Islet precursor cell (in vitro differentiated cells): Measurements from ENCODE around the gene SPOUT1.
"Not testable (repeated sequence)": the region's sequence is repeated elsewhere in the genome, so short reads cannot be mapped to it uniquely, and the experiment has no call there.

Source experiments
- DNase-seq: peaks from one replicate; pipeline ENCODE4 v3.0.0-alpha.2; 2018

SPOUT1 gene, protein sequence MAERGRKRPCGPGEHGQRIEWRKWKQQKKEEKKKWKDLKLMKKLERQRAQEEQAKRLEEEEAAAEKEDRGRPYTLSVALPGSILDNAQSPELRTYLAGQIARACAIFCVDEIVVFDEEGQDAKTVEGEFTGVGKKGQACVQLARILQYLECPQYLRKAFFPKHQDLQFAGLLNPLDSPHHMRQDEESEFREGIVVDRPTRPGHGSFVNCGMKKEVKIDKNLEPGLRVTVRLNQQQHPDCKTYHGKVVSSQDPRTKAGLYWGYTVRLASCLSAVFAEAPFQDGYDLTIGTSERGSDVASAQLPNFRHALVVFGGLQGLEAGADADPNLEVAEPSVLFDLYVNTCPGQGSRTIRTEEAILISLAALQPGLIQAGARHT

DNA sequence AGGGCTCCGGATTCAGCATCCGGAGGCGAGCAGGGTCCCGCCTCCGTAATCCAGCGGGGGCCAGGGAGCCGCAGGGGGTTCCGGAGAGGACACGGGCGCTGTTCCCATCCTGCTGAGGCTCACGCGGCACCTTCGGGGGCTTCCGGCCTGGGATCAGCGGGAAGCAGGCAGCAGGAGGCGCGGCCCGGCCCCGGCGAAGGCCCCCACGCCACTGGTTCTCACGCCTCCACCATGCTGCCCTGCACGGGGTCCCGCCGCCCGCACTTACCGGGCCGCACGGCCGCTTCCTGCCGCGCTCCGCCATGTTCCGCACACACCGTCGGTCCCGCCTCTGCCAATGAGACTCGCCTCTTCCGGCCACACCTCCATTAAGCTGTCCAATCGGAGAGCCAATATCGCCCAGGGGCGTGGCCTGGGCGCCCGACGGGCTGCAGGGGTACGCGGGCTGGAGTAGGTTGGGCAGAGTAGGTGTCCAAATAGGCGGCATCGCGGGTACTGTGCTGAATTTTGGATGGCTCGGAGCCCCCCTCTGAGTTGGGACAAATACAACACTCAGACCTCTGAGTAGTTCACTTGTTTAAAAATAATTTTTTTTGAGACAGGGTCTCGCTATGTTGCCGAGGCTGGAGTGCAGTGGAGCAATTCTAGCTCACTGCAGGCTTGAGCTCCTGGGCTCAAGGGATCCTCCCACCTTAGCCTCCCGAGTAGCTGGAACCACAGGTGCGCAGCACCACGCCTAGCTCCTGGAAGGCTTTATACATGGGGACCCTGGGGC lies at the start of gene SPOUT1:
TSS of gene SPOUT1 (minus strand) at position 318 of the 775 bp plus-strand sequence. CDS start at position 304, 14 bp downstream.
- peak; percentile 98 for DNase-seq

DNA sequence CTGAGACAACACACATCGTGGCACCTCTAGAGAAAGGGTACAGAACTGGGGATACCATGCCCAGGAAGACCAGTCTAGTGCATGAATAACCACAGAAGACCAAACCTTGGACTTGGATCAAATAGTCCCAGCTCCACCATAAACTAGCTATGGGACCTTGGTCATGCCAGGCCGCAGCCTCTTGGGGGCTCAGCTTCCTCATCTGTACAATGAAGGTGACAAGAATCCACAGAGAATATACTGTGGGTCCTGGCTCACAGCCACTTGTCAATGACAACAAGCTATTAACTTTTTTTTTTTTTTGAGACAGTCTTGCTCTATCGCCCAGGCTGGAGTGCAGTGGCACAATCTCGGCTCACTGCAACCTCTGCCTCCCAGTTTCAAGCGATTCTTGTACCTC lies 48.3 kb upstream of the SPOUT1 start:
- no peak for DNase-seq

DNA sequence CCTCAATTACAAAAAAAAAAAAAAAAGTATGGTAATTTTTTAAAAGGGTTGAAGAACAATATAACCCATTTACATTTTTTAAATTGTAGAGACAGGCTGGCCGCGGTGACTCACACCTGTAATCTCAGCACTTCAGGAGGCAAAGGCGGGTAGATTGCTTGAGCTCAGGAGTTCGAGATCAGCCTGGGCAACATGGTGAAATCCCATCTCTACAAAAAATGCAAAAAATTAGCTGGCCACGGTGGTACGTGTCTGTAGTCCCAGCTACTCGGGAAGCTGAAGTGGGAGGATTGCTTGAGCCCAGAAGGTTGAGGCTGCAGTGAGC lies 41.3 kb upstream of the SPOUT1 start:
- not testable (repeated sequence) for DNase-seq

DNA sequence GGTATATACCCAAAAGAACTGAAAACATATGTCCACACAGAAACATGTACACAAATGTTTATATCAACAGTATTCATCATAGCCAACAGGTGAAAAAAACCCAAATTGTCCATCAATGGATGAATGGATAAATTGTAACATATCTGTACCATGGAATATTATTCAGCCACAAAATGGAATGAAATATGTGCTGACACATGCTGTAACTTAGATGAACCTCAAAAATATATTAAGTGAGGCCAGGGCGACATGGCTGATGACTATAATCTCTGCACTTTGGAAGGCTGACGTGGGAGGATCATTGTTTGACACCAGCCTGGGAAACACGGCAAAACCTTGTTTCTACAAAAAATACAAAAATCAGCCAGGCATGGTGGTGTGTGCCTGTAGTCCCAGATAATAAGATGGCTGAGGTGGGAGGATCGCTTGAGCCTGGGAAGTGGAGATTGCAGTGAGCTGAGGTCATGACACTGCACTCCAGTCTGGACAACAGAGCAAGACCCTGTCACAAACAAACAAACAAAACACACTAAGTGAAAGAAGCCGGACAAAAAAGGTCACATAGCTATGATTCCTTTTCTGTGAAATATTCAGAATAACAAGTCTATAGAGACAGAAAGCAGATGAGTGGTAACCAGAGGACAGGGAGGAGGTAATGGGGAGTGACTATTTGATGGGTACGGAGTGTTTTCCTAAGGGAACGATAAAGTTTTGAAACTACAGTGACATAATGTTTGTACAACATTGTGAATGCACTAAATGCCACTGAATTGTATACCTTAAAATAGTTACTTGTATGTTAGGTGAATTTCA lies 40.7 kb upstream of the SPOUT1 start:
- DNase-seq, result no peak

DNA sequence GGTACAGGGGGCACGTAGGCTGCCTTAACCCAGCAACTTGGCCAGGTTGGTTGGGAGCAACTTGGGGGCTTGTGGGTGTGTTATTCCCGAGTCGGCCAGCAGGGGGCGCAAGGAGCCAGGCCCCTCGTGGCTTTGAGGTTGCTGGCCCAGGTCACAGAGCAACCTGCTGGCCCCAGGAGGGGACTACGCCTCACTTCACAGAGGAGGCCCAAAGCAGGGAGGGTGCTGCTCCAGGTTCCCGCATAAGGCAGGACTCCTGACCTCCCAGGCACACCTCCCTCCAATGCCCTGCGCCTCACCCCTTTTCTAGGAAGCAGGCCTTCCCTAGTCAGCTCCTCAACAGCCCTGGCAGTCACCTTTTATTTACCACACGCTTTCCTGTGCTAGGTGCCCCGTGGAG lies 34.1 kb upstream of the SPOUT1 start:
- DNase-seq, result peak; percentile 91

DNA sequence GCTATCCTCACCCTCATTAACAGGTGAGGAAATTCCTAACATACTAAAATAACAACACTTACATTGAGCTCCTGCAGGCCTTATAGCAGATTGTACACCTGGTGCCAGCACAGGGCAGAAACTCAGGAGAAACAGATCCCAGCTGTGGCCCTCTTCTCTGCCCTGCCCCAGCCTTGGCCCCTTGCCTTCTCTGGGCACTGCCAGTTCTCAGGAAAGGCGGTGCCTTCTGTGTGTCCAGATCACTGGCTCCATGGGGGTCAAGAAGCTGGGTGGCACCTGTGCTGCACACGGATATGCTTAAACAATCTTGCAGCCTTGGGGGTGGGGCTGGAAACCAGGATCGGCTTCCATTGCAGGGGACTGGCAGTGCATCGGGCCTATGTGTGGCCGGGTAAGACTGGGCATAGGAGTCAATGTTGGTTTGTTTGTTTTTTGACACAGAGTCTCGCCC lies 32.8 kb upstream of the SPOUT1 start:
- no peak for DNase-seq

DNA sequence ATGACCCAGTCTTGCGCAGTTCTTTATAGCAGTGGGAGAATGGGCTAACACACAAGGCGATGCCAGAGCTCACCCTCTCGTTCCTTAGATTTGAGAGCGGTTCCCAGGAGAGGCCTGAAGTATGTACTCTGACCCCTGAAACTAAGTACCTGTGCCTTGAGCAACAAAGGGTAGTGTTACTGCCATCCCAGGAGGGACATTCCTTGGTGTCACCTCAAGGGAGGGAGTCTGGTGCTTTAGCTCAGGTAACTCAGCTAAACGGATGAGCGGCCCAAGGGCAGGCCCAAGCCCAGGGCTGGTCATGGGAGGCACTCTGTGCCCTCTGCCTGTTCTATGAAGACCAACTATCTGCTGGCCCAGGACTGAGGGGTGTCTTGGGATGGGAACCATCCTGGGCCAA lies 31.9 kb upstream of the SPOUT1 start:
- DNase-seq, result no peak

DNA sequence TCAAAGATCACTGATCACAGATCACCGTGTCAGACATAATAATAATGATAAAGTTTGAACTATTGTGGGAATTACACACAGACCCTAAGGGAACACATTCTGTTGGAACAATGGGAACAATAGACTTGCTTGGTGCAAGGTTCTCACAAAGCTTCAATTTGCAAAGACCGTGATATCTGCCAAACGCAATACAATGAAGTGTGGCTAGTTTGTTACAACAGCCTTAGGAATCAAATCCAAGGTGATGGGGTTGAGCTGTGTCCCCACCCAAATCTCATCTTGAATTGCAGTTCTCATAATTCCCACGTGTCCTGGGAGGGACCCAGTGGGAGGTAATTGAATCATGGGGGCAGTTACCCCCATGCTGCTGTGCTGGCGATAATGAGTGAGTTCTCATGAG lies 31.3 kb upstream of the SPOUT1 start:
- no peak for DNase-seq

DNA sequence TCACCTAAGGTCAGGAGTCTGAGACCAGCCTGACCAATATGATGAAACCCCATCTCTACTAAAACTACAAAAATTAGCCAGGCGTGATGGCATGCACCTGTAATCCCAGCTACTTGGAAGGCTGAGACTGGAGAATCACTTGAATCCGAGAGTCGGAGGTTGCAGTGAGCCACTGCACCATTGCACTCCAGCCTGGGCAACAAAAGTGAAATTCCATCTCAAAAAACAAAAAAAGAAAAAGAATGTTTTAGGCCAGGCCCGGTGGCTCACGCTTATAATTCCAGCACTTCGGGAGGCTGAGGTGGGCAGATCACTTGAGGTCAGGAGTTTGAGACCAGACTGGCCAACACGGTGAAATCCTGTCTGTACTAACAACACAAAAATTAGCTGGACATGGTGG lies 28.9 kb upstream of the SPOUT1 start:
- DNase-seq, result not testable (repeated sequence)

DNA sequence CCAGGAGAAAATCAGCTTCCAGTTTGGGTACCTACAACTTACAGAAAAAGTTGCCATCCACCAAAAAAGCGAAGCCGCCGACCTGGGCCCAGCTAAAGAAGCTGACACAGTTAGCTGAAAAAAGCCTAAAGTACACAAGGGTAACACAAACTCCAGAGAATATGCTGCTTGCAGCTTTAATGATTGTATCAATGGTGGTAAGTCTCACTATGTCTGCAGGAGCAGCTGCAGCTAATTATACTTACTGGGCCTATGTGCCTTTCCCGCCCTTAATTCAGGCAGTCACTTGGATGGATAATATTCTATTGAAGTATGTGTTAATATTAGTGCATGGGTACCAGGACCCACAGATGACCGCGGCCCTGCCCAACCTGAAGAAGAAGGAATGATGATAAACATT lies 24.9 kb upstream of the SPOUT1 start:
- DNase-seq, result not testable (repeated sequence)

DNA sequence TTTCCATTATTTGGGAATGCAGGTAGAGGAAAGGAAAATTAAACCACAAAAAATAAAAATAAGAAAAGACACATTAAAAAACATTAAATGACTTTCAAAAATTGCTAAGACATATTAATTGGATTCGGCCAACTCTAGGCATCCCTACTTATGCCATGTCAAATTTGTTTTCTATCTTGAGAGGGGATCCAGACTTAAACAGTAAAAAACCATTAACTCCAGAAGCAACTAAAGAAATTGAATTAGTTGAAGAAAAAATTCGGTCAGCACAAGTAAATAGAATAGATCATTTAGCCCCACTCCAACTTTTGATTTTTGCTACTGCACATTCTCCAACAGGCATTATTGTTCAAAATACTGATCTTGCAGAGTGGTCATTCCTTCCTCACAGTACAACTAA lies 23.1 kb upstream of the SPOUT1 start:
- not testable (repeated sequence) for DNase-seq

DNA sequence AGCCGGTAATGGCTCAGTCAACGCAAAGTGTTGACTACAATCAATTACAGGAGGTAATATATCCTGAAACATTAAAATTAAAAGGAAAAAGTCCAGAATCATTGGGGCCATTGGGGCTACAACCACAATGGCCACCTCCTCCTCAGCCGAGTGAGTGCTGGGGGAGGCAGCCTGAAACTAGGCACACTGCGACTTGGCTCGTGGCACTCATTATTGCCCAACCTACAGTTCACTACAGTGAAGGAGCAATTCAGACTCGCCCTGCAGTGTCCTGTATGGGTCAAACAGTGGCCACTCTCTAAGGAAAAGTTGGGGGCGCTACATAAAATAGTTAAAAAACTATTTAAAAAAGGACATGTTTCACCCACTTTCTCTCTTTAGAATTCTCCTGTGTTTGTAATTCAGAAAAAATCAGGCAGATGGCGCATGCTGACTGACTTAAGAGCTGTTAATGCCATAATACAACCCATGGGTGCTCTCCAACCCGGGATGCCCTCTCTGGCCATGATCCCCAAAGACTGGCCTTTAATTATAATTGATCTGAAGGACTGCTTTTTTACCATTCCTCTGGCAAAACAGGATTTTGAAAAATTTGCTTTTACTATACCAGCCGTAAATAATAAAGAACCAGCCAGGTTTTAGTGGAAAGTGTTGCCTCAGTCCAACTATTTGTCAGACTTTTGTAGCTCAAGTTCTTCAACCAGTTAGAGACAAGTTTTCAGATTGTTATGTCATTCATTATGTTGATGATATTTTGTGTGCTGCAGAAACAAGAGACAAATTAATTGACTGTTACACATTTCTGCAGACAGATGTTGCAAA lies 22.4 kb upstream of the SPOUT1 start:
- DNase-seq, result not testable (repeated sequence)

DNA sequence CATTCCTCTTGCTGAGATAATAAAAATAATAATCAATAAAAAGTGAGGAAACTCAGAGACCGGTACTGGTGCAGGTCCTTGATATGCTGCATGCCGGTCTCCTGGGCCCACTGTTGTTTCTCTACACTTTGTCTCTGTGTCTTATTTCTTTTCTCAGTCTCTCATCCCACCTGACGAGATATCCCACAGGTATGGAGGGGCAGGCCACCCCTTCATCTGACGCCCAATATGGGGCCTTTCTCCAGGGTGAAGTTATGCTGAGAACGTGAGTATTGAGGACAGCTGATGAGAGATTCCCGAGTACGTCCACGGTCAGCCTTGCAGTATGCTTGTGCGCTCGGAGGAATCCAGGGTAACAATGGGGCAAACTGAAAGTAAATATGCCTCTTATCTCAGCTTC lies 21.4 kb upstream of the SPOUT1 start:
- not testable (repeated sequence) for DNase-seq

DNA sequence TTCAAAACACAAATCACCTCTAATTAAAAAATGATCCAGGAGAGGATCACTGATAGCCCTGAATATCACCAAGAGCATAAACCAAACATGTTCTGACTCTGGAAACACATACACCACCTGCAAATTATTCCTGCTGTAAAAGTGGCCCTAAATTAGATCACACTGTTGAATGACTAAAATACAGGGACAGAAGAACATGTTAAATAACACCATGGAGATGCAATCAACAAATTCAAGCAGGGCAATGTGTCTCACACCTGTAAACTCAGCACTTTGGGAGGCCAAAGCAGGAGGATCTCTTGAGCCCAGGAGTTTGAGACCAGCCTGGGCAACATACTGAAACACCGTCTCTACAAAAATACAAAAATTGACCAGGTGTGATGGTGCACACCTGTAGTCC lies 18.2 kb upstream of the SPOUT1 start:
- no peak for DNase-seq

DNA sequence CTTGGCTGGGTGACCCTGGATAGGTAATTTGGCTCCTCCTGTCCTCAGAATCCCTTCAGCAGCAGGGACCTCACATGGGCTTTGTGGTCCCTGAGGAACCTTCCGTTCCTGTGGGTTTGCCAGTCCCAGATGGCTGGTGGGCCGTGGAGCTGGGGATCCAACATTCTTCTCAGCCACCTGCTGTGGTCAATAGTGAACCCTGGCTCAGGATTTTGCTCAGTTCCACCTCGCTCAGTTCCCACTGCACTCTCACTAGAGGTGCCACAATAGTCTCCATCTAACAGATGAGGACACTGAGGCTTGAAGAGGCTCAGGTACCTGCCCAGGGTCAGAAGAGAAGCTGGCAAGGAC lies 17.1 kb upstream of the SPOUT1 start:
- no peak for DNase-seq

DNA sequence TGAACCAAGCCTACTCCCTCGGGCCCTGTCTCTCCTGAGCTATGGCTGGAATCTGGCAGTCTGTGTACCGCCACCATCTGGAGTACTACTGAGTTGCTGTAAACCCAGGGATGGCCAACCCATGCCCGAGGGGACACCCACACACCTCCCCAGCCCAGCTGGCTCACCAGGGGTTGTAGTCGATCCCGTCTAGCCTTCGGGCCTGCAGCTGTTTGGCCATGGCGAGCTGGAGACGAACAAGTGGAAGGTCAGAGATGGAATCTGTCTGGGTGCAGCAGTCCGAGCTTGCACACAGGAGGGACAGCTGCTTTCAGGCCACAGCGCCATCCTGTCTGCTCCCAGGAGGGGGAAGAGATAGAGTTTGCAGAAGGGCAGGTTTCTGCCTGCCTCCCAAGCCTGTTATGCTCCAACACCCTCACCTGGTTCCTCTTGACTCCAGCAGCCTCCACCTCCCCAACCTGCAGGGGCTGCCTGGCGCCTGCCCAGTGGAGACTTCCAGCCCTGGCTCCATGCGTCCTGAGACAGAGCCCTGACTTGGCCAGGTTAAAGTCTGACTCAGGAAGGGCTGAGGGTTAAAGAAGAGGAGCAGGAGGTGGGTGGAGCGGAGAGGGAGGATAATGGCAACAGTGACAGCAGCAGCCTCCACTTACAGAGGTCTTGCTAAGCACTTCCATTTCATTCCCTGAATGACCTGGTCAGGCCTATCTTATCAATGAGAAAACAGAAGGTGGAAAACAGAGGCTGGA lies 15.8 kb upstream of the SPOUT1 start:
- peak; percentile 87 for DNase-seq

DNA sequence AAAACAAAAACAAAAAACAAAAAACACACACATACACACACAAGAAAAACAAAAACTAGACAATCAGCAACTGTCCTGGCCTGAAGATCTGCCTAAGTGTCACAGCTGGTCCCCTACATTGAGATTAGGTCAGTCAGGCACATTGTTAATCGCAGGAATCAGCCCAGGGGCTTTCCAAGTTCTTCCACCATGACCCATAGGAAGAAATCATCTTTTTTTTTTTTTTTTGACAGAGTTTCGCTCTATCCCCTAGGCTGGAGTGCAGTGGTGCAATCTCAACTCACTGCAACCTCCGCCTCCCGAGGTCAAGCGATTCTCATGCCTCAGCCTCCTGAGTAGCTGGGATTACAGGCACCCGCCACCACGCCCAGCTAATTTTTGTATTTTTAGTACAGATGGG lies 13.6 kb upstream of the SPOUT1 start:
- DNase-seq, result not testable (repeated sequence)

DNA sequence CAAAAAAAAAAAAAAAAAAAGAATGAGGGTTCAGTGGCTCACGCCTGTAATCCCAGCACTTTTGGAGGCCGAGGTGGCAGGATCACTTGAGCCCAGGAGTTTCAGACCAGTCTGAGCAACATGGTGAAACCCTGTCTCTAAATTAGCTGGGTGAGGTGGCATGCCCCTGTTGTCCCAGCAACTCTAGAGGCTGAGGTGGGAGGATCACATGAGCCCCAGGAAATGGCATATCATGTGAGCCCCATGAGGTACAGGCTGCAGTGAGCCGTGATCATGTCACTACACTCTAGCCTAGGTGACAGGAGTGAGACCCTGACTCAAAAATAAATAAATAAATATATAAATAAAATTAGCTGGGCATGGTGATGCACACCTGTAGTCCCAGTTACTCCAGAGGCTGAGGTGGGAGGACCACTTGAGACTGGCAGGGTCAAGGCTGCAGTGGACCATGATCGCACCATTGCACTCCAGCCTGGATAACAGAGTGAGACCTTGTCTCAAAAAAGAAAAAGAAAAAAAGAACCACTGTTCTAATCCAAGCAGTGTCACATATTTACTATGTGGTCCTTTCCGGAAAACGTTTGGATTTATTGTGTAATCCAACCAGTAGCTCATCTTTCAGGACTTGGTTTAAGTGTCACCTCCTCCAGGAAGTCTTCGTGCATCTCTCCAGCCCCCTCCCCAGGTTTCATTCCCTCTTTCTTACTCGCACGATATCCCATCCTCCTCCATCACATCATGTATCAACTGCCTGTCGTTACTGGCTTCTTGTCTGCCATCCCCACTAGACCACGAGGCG lies 12.3 kb upstream of the SPOUT1 start:
- no peak for DNase-seq

DNA sequence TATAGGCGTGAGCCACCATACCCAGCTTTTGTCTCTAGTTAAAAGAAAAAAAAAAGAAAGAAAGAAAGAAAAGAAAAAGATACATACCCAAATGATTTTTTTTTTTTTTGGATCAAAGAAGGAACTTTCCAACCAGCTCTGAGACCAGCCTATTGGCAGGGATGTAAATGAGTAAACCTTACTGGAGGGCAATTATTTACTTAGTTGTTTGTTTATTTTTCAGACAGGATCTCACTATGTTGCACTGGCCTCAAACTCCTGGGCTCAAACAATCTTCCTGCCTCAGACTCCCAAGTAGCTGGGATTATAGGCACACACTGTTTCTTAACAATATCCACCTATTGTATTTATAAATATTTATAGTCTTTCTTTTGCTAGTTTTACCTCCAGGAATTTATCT lies 10.9 kb upstream of the SPOUT1 start:
- DNase-seq, result no peak

DNA sequence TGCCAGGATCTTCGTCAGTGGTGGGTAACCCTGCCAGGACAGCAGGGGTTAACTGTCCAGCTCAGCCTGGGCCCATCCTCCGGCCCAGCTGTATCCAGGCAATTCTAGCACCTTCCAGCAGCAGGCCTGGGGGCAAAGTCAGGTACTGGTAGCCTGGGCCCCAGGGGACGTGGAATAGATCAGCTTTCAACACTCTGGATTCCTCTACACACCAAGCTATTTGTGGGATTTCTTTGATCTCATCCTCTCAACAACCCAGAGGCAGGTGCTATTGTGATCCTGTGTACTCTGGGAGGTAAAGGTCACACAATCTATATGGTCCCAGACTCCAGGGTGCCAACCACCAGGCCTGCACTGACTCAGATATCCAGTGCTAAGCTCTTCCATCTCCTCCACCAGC lies 8.7 kb upstream of the SPOUT1 start:
- no peak for DNase-seq

DNA sequence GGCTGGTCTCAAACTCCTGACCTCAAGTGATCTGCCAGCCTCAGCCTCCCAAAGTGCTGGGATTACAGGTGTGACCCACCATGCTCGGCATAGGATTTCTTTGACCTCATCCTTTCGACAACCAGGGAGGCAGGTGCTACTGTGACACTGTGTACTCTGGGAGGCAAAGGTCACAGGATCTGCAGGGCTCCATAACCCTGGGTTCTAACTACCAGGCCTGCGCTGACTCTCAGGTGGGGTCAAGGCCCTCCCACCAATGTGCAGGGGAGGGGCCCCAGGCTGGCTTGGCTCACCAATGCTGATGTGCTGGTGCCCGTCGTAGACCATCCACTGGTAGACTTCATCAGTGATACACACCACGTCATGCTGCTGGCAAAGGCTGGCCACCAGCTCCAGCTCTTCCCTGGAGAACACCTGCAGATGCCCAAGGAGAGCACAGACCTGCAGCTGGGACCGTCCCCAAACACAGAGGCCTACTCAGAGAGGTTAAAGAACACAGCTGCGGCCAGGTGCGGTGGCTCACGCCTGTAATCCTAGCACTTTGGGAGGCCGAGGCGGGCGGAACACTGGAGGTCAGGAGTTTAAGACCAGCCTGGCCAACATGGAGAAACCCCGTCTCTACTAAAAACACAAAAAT lies 7.0 kb upstream of the SPOUT1 start:
- DNase-seq, result no peak
